Measurements from ENCODE around the gene SCYL1.

GRCh38 chr11:65535102-65535501 lies 10.2 kb downstream of the SCYL1 start:
- TF ChIP-seq CTCF (conservative IDR thresholded peaks at IDR 0.05; ENCODE audit: low read depth in 2 of 2) (no peak), ZNF462 (CRISPR knock-in tag; IDR thresholded peaks at IDR 0.05) (no peak), CREB1 (CRISPR knock-in tag; IDR thresholded peaks at IDR 0.05; ENCODE audit: low read depth) (no peak), EZH2 (IDR thresholded peaks at IDR 0.05; ENCODE audit: low read depth, unreplicated experiment) (no peak)
